ENCODE data around the gene ZBTB16.

ZBTB16 gene

DNA sequence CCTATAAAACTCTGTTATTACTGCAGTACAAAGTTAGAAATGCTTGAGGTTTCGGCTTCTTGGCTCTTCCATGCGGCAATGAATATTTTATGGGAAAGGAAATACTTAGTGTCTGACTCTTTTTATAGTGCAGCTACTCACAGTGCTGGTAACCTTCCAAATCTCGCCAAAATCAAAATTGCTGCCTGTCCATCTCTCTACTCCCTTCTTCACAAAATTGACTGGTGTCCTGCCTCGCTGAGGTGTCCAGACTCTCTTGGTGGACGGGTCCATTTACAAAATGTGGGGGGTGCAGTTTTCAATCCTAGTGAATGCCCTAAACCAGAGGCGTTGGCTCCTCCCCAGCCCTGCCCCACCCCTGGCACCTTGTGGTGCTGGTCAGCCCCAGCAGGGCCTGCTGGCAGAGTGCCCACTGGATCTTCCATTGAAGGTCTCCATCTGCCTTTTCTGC lies 73.5 kb downstream of the ZBTB16 start:
- FAIRE-seq = no peak

DNA sequence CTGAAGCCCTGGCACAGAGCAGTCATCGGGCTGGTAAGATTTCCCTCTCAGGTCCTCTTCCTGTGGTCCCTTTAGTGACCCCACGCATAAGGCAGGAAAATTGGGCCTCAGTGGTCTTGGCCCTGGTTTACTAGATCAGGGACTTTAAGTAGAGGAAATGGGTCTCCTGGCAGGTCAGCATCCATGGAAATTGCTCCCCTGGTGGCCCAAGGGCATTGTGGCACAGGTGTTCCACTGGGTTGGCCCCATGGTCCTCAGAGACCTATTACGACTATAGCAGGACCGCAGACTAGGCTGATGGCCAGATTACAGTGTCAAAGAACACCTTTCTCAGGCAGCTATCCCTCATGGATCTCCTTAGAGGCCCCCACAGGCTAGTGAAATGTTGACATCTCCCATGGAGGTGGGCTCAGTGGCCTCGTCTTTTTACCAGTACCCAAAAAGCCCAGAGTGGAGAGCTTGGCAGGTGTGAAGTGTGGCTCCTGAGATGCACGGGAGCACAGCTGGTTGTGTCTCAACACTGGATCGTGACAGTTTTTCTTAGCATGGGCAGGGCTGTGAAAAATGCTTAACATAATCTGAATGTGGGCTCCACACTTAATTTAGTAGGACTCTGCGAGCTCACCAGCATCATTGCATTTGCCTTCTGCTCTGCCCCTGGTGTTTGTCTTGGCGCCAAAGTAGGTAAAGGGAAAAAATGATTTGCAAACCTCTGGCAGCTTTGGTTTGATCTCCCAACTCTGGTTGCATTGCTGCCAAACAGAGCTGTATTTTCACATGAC lies 74.2 kb downstream of the ZBTB16 start:
- no peak for FAIRE-seq

DNA sequence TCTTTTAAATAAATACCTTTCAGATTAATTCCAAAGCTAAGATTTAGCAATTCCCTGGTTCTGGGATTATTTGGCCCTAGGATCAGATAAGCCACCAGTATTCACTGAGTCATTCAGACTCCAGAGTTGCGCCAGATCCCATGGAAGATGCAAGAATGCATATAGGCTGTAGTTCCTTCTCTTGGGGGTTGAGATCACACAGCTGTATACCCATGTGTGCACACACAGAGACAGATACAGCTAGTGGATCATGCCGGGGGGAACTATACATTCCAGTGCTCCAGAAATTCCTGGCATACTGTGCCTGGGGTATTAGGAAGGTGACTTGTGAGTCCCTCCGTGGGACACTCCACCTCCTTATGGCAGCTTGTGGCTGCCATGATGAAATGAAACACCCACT lies 75.4 kb downstream of the ZBTB16 start:
- no peak for FAIRE-seq

DNA sequence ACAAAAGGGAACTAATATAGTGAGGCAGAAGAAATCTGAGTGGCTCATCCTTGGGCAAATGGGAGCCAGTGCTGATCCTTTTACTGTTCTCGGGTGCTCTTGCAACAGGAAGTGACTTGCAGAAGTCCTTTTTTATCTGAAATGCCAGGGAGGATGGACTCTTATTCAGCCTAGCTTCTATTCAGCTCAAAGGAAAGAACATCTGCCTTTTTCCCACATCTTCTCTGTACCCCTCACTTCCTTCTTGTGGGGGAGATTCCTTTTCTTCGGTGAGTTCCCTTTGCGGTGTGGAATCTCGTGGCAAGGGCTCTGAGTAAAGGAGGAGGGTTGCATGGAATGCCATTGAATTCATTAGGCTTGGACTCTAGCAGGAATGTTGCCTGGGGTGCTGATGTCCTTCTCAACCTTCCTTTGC lies 76.2 kb downstream of the ZBTB16 start:
- no peak for FAIRE-seq

DNA sequence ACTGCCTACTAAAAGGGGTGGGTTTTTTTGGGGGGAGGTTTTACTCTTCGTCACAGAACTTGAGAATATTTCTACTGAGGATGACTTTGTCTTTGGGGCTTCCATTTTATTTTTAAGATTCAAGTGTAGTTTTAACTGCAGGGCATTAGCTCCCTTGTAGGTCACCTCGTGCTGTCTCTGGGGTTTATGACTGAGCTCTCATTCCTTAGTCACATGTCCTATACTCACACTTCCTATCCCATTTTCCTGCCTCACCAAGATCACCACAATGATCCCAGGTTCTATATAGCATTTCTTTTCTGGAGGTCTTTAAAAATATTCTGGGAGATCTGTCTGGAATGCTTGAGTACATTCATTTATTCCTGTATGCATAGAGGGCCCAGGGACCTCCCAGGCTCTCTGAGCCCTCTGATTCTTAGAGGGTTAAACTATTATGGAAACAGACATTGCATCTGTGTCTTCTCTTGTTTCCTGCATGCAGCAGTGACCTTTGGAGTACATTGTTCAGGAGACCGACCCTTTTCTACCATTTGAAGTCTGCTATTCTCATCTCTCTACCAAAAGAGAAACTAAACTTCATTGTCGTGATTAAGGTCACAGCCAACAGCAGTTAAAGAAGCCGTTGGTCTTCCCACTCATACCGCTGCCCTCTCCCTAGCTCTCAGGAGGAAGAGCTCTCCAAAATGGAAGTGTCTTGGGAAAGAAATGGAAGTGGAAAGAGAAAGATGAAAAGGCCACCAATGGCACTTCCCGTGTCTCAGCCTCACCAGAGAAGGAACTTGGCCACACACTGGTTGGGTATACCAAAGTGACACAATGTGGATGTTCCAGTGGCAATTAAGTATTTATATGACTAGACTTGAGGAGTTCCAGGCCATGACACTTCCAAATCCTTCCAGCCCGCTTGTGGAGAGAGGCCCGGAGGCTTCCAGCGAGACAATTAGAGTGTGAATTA lies 77.5 kb downstream of the ZBTB16 start:
- FAIRE-seq = no peak

DNA sequence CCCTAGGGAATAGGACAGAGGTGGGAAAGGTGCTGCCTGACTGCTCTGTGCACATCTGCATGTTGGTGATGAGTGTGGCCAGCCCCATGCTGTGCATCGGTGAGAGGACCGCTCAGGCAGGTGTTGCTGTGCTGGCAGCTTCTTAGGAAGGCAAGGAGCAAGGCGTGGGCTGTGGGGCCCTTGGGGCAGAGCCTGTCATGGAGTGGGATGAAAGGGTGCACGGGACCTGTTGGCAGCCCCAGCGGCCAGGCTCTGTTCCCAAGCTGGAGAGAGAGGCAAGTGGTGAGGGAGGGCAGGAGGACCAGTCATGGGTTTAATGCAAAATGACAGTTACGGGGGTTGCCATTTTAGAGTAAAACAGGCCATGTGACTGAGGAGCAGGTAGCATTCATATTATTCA lies 78.3 kb downstream of the ZBTB16 start:
- FAIRE-seq = no peak

DNA sequence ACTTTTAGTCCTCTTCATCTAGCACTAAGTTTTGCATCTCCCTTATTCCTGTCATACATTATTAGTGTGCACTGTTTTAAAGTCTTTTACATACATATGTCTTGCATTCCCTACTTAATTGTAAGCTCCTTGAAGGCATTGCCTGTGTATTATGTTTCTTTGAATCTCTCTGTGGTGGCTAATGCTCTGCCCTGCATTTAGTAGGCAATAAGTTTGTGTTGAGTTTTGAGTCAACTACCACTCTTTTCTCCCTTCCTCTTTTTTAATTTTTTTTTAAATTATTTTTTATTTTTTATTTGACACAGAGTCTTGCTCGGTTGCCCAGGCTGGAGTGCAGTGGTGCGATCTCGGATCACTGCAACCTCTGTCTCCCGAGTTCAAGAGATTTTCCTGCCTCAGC lies 78.9 kb downstream of the ZBTB16 start:
- FAIRE-seq = no peak

DNA sequence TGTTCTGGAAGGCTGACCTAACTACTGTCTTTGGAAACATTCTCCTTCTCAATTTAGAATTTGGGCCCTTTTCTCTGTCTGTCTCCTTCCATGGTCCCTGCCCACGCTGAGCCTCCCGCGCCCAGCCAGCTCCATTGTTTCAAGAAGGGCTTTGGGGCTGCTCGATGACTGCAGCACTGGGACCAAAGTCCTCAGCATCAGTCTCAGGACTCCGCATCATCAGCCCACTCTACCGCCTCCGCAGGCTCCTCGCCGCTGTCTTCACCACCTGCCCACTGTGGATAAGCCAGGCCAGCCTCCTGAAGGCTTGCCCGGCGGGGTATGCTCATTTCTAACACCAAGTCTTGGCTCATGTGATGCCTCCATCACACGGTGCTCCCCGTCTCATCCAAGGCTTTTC lies 81.3 kb downstream of the ZBTB16 start:
- no peak for FAIRE-seq

DNA sequence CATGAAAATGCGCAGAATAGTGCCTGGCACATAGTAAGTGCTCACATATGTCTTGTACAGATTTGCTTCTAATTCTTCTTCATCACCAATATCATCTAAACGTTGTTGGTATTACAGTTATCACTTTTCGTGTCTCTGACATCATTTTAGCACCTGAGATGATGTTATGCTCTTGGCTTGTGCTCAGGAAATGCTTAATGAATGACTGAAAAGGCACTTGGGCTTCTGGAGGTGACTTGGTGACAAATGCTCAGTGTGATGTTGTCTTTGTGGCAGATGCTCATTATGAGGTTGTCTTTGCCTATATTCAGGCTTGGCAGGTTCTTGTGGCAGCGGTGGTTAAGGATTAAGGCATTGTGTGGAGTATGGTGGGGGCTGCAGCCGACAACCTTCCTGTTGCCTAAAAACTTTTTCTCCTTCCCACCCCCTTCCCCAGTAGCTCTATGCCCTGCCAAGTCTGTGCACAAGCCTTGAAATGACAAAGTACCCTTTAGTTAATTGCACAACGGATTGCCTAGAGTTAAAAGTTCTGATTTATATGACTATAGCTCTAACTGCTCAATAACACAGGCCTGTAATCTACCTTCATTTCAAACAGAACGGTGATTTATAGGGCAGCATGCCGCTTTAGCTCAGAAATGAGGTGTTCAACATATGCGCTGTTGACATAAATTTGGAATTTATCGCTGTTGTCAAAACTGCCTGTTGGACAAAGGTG lies 82.5 kb downstream of the ZBTB16 start:
- FAIRE-seq = no peak

DNA sequence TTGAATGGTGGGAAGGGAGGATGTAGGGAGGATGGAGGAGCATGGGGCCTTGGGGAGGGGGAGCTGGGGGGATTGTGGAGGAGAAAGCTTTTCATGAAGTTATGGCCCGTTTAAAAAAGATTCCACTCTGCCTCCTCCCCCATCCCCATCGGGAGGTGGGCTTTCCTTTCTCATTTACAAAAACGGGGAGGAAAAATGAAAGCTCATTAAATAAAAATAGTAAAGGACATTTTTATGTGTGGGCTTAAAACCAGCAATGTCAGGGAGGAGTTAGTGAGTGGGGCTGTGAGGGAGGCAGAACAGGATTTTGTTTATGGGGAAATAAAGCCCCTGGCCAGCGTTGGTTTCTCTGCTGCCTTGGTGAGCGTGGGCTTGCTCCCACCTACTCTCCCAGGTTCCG lies 83.2 kb downstream of the ZBTB16 start:
- no peak for FAIRE-seq

DNA sequence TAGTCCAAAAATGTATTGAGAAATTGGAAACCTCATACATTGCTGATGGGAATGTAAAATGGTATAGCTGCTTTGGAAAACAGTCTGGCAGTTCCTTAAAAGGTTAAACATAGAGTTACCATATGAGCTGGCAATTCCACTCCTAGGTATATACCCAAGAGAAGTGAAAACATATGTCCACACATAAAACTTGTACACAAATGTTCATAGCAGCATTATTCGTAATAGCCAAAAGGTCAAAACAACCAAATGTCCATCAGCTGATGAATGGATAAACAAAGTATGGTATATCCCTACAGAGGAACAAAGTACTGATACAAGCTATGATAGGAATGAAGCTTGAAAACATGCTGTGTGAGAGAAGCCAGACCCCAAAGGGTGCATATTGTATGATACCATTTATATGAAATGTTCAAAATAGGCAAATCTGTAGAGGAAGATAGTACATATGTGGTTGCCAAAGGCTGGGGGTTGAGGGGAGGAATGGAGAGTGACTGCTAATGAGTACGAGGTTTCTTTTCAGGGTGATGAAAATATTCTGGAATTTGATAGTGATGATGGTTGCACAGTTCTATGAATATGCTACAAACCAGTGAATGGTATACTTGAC lies 85.8 kb downstream of the ZBTB16 start:
- no peak for FAIRE-seq

DNA sequence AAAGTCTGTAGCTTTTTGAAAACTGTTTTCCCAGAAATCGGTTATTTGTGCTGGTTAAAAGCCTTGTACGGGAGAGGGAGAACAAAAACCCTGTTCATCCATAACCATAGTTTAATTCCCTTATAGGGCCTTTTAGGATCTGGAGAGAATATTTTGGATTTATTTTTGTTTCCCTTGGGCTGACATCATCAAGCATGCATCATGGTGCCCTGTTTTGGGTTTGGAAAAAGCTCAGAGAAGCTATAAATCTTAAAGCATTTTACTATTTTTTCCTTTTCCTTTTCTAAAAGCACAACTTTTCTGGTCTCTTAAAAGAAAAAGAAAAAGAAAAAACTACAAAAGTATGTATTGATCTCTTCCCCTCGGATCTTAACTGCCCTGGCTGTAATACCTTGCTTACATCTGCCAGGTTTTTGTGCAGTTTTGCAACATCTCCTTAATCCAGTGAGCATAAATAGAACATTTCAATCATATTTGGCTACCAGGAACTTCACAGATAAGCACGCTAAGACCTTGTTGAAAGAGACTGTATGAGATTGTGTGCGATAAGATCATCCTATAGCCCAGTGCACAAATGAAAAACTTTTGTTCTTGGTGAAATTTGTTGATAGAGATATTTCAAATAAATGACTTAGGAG lies 88.0 kb downstream of the ZBTB16 start:
- no peak for FAIRE-seq

DNA sequence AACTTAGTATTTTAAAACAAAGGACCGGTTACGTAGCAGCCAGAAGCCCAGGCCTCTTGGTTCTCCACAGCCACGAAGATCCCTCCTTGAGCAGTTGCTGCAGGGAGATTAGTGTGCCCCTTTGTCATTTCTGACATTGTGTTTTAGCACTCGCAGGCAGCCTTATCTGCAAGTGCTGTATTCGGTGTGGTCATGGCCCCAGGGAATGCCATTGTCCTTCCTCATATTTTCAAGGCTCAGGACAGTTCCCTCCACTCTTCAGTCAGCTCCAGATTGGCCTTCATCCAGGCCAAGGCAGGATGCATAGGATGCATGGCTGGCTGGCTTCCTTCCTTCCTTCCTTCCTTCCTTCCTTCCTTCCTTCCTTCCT lies 88.5 kb downstream of the ZBTB16 start:
- no peak for FAIRE-seq

DNA sequence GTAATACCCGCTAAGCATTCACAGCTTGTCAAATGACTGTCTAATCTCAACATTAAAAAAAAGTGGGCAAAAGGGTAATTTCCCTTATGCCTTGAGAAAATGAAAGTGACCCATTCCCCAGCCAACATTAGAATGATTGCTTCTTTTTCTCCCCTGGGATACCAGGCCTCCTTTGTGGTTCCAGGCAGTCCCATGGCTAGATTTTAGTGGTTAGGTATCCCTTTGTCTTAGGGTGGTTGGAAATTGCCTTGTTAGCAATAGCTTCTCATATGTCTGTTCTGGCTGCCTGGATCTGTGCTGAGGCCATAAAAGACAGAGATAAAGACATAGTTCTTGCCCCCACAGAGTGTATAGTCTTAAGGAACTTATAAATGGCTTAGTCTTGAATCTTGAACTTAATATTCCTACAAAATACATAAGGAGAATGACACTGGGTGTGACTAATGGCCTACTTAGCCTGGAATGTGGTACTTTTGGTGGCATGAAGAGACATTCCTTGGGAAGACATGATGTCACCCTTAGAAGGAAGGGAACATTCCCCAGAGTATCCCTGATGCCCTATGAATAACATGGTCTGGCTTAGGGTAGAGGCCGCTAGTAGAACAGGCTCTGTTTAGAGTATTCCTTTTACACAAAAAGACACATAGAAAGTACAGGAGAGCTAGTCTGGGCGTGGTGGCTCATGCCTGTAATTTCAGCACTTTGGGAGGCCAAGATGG lies 90.3 kb downstream of the ZBTB16 start:
- FAIRE-seq = no peak

DNA sequence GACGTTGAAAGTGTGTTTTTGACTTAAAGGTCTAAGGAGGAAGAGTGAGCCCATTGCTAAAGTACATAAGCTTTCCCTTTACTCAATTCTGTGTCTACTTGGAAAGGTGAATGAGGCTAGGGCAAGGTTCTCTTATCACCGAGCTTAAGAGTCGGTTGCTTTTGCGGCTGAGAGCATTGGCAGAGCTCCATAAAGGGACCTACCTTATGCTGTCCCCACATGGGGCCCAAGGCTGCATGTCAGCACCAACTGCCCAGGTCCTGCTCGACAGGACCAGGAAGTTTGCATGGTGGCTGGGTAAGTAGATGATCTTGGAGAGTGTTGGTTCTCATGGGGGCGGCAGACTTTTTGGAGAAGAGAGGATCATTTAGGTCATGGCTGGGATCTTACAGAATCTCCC lies 91.2 kb downstream of the ZBTB16 start:
- FAIRE-seq = no peak

DNA sequence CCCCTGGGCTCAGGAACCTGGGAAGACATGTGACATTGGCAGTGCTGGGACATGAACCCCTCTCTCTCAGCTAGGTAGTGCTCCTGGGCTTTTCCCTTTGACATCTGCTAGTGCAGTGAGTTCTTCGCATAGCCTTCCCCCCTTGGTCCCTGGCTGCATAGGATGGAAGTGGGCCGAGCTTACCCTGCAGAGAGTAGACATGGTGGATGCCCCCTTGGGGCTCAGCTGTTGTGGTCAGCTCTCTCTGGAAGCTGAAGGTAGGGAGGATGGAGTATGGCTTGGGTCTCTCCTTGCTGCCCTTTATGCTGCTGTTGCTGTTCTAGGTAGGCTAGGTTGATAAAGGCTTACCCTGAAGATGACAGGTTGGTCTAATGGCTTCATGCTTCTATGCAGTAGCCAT lies 92.1 kb downstream of the ZBTB16 start:
- FAIRE-seq = no peak

DNA sequence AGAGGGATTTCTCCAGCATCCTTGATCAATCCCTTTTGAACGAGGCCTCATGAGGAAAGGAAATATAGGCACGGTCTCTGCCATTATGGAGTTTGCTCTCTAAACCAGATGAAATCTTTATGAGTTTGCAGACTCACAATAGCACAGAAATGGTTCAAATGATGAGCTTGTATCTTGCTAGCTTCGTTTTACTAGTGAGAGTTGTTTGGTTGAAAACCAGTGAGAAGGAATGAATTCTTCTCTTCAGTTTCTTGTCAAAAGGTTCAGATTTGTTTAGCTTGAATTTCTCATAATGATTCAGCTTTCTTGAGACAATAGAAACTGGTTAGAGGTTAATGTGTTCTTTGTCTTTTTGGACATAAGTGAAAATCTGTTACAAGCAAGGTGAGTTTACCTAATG lies 92.7 kb downstream of the ZBTB16 start:
- FAIRE-seq = no peak

DNA sequence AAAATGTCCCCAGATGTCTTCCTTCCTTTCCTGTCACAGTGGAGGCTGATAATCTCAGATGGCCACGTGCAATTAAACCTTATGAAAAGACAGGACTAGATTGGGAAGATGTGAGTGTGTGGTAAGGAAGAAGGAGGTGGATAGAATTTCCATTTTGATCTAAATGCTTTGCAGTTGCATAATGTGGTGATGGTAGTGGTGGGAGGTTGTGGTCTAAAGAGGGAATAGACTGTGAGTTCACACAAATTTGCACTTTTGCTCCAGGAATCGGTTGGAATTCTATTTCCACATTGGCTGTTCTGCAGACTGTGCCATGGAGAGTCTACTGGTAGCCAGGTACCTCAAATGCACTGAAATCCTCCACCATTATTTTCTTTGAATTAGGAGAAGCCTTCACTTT lies 93.3 kb downstream of the ZBTB16 start:
- FAIRE-seq = no peak

DNA sequence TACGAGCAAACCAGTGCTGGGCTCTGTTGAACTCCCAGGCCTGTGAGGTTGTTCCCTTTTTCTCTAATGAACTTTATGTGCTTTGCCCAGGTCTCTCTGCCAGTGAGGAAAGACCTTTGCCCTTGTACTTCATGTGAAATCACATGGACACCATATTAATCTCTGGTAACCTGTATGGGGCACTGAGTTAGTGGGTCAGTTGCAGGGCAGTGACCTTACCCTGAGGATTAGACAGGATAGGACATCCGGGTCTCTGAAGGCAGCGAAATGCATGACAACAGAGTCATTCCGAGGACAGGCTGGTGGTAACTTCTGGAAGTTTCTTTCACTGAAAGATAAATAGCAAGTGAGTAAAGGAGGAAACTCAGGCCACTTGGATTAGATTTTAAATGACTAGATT lies 93.7 kb downstream of the ZBTB16 start:
- no peak for FAIRE-seq

DNA sequence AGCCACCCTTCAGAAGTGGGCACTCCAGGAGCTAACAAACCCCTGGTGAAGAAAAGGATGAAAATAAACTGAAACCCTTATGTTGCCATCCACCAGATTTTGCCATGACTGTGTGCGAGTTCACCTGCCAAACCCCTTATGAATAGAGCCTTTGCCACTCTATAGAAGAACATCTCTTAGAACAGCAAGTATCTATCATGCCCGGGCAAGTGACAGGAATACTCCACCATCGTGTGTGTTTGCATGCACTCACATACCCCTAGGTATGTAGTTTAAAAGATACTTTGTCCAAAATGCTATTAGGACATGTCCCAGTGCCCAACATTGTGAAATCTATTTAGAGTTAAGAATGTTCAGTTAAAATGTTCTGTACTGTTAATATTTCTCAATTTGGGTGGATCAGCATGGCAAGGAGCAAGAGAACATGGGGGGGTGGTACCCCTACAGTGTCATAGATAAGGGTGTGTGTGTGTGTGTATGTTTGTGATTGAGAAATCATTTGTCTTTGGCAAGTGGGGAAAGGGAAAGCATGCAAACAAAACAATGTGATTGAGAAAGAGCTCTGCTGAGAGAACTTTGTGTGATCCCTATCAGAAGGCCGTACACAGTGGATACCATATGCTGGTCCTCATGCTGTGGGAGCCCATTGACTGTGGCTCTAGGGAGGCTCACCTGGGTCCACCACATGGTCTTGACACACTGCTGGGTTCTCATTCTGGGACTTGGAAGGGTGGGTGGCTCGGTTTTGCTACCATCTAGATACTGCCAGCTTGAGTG lies 94.9 kb downstream of the ZBTB16 start:
- FAIRE-seq = no peak

DNA sequence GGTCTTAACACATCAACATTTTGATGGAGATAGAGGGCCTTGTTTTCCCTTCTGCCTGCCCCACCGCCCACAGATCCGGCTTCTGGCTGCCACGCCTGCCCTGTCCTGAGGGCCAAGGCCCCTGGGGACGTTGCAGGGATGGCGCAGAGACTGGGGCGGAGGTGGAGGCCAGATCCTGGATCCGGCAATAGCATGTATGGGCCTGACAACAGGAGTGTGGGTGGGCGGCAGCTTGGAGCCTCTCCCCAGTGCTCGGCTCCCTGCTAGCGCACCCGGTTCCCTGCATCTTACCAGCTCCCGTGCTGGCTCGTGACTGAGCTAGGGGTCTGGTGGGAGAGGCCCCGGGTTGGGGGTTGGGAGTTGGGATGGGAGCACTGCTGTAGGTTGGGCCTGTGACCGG lies 95.6 kb downstream of the ZBTB16 start:
- FAIRE-seq = no peak
